NCI-H146 treated with DMSO at 0.1 percent for 48 hours (cell line): Measurements from ENCODE around the gene NUCKS1.

ENCODE experiments used
- DNase-seq: peaks from one replicate; lab custom pipeline; 2025; ENCODE audit not compliant: unreplicated experiment; lab: John Stamatoyannopoulos, UW

NUCKS1 gene, protein sequence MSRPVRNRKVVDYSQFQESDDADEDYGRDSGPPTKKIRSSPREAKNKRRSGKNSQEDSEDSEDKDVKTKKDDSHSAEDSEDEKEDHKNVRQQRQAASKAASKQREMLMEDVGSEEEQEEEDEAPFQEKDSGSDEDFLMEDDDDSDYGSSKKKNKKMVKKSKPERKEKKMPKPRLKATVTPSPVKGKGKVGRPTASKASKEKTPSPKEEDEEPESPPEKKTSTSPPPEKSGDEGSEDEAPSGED

DNA sequence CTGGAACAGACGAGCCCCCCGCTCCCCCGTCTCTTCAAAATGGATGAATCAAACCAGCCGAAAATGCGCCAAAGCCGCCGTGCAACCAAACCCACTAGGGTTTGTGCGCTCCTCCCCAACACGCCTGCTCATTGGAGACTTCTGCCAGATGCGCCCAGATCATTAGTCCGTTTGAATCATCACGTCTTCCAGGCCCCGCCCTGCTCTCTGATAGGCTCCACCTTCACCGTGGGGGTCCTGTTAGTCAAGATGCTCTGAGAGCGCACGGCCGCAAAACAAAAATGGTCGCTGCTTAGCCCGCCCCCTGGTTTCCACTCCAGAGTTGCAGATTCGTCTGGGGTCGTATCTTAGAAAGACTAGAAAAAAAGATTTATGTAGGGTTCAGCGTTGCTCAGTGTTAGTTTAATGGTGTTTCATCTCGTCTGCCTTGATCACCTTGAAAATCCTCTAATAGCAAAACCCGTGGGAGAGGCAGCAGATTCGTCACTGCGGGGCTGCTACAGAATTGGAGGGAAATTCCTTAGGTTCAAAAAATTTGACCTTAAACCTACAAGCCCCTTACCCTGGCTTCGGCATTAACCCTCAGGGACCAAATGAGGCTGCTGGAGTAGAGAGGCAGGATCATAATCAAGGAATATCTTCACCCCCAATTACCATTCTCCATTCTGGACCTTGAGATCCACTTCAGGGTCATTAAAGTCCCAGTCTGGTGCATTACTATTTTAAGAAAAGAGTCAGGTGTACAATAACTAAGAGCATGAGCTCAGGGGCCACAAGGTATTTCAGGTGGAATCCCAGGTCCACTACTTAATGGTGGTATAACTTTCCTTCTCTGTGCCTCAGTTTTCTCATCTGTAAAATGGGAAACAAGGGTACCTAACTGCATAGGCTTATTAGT lies at the start of gene NUCKS1:
TSS of gene NUCKS1 (minus strand) at position 45 of the 898 bp plus-strand sequence. CDS start 209 bp downstream, outside the sequence.
- DNase-seq: peak; percentile 97

DNA sequence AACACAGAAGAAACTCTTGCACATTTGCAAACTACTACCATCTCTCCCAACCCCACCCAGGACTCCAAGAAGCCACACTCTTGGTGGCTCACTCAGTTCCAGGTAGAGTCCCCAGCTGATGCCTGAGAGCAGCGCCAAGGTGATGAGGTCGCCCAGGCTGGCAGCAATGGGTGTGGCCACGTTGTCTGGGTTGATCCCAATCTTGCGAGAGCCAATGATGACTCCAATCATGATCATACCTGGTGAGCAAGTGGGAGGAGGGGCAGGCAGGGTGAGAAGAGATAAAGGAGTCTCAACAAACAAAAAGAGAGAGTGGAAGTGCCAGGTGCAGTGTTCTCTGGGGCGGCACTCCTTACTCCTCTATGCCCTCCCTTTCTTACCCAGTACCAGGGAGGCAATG lies 48.6 kb upstream of the NUCKS1 start:
- no peak for DNase-seq

DNA sequence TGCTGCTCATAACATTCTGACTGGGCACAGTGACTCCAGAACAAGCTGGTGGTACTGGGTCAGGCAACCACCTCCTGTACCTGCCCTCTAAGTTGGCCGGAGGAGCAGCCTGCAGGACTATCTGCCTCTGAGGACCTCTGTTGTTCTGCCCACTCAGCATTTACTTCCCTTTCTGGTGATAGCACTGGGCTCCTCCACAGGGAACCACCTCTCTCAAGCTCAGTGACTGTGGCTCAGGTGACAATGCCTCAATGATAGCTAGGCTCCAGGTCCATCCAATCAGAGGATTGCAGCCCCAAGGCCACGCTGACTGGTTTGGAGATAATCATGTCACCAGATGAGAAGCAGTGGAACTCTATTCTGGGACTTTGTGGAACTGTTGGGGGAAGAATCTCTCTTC lies 47.2 kb upstream of the NUCKS1 start:
- DNase-seq: no peak

DNA sequence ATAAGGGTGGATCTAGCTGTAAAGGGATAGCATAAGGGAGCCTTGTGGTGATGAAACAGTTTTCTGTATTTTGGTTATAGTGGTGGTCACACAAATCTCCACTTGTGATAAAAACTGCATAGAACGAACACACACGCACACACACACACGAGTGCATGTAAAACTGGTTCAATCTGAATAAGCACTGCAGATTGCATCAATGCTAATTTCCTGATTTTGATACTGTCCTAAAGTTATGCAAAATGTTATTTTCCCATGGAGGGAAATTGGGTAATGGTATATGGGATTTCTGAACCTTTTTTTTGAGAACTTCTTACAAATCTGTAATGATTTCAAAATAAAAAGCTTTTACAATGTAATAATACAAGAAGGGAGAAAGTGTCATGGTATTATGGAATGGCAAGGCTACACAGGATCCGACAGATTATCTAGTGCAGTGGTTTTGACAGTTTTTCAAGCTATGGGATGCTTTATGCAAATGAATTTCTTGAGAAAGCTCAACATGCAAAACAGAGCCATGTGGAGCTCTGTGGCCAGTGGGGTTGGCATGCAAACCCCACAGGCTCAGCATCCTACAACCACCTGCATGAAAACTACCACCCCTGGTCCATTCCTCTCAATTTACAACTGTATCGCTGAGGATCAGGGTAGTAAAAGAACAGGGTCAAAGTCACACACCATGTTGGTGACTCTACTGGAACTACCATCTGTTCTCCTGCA lies 44.2 kb upstream of the NUCKS1 start:
- DNase-seq: no peak

DNA sequence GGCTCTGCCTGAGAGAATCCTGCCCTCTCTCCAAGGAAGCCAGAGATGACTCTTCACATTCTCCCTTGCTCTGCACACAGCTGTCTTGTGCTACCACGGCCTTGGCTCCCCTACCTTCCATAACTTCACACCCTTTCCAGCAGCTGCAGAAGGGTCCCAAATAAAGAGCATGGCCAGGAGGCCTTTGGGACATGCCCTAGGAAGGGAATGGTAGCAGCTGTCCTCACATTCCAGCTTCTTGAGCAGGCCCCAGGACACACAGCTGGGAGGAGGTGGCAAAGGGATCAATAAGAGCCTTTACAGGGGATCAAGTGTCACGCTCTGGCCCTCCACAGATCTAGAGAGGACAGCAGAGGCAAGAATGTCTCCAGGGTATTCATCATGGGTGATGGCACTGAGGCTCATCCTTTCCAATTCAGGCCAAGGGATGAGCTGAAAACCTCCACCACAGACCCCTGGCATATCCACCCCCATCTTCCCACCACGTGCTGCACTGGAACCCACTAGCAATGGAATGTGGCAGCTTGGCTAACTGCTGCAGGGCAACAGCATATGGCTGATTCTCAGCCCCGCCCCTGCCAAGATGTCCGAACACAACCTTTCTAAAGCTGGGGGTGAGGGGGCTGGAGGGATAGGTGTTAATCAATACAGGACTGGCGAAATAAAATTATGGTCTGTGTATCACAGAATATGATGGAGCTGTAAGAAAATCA lies 43.1 kb upstream of the NUCKS1 start:
- DNase-seq: no peak

DNA sequence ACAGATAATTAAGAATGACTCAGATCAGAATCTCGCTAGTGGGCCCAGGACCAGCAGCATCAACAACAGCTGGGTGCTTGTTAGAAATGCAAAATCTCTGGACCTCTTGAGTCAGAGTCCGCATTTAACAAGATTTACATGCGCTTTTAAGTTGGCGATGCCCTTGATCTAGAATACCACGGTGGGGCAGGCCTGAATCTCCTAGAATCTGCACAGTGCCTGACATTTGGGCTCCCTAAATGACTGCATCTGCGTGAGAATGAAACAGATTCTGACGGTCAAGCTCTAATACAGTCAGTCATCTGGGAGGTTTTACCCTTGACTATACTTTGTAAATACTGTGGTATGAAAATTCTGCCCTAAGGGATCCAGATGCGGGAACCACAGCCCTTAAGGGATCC lies 42.5 kb upstream of the NUCKS1 start:
- DNase-seq: no peak

DNA sequence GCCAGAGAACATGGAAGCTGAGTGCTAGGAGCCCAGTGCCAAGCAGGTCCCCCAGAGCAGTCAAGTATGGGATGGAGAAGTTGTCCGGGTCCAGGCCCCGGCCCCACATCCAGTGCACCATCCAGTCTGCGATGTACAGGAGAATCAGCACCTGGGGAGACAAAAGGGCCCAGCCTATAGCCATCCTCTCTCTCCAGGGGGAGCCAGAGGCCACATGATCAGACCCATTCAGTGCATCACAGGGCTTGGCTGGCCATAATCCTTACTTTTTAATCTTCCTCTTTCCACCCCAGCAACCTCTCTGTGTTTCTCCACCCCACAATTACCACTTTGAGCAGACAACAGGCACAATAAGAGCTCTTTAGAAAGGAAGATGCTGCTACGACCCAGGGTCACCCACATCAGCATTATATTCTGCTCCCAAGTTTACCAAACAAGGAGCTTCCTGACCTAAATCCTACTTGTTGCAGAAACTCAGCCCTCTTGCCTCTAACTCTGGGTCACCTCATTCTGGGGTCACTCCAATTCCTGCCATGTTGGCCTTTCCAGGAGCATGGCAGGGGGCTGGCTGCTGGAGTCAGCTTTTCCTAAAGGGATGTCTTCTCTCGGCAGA lies 41.7 kb upstream of the NUCKS1 start:
- no peak for DNase-seq

DNA sequence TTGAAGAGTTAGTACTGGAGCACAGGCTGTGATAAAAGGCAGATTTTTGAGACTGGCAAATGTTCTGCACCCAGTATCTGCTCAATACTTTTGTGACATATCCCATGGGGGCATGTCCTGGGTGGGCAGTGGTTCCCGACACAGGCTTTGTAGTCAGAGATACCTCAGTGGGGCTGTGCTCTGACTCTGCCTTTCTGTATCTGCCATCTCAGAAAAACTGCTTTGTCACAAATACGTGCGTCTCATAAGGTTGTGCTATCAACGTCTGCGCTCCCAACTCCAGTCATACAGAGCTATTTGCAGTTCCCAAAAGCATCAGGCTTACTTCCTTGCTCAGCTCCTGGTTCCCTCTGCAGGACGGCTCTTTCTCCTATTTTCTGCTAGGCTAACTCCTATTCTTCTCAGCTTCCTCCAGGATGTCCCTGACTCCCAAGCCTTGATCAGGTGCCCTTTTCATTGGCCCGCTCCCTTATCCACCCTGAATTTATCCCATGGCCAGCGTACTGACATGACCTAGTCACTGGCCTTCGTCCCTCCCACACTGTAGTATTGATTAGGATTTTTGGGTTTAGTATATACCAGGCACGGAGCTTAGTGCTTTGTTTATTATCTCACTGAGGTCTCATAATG lies 37.4 kb upstream of the NUCKS1 start:
- no peak for DNase-seq

DNA sequence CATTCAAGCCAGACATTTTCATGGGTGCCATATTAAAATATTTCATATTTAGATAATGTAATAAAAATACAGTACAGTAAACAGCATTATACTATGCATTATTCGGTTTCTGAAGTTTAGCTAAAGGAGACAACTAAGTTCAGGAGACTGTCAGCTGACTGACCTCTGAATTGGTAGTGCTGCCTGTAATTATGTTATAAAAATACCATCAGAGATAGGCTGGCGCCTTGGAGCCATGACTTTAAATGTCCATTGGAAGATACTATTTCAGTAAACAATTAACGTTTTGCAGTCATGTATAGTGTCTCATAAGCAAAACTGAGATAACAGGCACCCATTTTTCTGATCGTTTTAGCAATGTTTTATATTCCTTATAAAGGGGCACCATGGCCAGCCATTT lies 36.6 kb upstream of the NUCKS1 start:
- no peak for DNase-seq

DNA sequence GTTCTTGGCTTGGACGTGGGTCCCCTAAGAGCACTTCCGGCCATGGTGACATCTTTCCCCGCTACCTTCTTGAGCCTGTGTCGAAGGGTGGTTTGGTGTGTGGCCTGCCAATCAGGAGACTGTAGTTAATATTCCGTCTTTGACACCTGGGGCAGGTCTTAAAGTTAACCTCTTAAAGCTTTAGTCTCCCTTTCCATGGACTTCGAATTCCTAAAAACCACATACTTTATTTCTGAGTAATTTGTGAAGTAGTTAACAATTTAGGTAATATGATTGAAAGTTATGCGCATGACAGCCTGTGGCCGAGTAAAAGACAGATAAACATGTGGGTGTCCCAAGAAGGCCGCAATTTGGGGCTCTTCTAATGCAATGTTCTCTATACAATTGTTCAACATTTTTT lies 35.5 kb upstream of the NUCKS1 start:
- no peak for DNase-seq

DNA sequence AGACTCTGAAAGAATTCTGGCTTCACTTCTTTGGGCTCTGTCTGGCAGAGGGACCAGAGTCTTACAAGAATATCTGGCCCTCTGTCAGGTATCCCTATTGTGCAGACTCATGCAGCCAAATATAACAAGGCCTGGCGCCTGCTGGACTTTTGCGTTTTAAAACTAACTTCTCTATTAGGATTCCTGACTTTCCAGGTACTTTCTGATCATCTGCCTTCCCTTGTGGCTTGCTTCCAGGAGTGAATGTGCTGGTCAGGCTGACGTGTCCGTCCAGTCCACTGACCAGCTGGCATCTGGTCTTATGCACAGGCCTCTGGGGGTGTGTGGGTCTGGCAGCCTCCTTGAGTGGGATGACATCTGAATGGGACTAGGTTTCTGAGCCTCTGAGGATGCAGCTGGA lies 33.9 kb upstream of the NUCKS1 start:
- no peak for DNase-seq

DNA sequence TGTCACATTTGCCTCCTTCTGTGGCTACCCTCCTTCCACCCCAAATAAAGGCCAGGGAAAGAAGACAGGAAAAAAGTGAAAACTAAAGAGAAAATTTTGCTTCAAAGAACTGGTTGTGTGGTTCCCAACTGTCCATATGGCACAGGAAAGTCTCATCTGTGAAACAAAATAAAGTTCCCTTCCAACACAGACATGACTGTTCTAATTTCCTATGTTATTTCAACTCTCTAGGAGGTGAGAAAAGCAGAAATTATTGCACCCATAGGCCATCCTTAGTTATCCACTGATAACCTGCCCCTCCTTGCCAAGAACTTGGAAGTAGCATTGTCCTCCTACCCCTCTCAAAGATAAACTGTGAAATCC lies 33.4 kb upstream of the NUCKS1 start:
- DNase-seq: no peak

DNA sequence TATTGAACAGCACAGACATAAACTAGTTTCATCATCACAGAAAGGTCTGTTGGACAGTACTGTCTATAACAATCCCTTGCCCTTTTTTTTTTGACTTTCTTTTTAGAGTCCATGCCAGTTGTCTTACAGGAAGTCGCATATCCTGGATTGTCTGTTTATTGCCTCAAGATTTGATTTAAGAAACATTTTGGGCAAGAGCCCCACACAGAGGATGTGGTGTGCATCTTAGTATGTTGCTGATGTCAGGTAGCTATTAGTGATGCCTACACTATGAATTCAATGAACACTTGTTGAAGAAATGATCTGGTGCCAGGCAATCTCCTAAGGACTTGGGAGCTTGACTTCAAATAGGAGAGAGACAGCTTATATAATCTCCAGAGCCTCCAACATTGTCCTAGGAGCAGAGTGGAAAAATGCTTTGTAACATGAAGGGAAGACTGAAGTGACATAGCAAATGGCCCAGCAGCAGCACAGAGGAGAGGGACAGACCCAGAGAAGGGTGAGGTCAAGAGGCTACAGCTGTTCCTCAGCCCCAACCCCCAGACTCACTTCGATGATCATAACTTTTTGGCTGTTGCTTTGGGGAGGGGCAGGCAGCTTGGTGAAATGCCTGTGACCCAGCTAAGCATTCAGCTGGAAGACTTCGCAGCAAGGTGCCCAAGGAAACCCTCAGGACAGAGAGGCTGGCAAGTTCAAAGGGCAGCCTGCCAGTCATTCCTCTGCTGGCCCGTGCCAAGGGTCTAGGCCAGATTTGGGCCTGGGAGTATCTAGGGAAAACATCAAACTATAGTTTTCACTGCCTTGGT lies 32.8 kb upstream of the NUCKS1 start:
- DNase-seq: no peak

DNA sequence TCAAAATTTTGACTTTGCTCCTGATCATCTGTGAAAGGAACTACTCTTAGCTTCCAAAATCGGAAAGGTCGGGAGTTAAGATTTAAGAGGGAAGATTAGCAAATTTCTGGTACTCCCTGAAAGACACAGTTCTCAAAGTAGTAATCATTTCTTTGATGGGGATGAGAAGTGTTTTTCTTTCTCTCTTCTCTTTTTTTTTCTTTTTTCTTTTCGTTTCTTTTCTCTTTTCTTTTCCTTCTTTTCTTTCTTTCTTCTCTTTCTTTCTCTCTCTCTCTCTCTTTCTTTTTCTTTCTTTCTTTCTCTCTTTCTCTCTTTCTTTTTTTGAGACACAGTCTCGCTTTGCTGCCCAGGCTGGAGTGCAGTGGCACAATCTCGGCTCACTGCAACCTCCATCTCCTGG lies 30.4 kb upstream of the NUCKS1 start:
- no peak for DNase-seq

DNA sequence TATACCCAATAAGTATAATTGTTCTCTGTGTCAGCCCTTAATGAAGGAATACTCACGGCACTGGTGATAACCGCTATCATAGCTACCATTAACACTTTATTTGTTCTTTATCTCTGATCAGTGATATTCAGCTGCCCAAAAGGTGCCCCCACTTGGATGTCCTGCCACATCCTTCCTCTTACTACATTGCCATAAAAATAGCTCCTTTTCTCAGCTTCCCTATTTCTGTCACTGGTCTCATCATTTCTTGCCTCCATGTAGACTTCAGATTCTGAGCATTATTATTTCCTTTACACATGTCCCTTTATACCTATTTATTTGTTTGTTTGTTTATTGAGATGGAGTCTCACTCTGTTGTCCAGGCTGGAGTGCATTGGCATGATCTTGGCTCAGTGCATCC lies 28.0 kb upstream of the NUCKS1 start:
- no peak for DNase-seq

DNA sequence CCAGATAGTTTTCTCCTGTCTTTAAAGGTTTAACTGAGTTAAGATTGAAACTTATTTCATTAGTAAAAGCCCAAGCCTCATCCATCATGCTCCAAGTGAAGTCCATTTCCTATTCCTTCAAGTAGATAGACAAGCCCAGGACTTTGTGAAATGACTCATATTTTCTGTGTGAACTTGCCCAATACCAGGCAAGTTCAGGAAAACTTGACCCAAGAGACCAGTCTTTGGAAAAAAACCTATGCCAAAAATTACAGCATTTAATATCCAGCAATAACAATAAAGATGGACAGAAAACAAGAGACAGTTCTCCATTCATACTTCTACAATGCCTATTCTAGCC lies 25.7 kb upstream of the NUCKS1 start:
- no peak for DNase-seq

DNA sequence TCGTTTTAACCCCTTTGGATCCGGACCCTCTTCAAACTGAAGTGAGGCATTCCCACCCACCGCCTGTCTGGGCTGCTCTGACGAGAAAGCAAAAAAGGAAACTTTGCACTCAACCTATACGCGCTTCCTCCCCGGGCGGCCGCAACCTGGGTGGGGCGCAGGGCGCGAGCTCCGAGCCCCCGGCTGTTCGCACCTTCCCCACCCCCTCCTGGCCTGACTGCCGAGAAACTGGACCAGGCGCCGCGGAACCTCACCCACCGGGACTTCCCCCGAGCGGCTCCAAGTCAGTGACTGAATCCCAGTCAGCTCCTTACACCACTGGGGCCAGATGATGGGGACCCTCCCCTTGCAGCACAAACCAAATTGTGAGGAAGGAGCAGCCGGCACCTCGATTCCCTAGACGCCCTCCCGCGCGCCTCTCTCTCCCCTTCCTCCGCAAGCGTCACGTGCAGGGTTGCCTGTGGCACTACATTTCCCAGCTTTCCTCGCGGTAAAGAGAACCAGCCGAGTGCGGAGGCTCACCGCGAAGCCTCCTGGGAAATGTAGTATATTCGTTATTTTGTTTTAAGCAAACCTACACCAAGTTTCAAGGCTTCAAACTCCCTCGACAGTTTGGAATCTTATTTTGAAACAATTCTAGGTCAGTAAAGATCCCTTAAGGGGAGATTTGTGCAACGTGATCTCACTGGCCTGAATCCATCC lies 25.2 kb upstream of the NUCKS1 start, which contains the start of gene RAB29:
TSS of gene RAB29 (minus strand) at position 468 of the 702 bp plus-strand sequence. CDS start 526 bp downstream, outside the sequence.
- DNase-seq: peak; percentile 58

DNA sequence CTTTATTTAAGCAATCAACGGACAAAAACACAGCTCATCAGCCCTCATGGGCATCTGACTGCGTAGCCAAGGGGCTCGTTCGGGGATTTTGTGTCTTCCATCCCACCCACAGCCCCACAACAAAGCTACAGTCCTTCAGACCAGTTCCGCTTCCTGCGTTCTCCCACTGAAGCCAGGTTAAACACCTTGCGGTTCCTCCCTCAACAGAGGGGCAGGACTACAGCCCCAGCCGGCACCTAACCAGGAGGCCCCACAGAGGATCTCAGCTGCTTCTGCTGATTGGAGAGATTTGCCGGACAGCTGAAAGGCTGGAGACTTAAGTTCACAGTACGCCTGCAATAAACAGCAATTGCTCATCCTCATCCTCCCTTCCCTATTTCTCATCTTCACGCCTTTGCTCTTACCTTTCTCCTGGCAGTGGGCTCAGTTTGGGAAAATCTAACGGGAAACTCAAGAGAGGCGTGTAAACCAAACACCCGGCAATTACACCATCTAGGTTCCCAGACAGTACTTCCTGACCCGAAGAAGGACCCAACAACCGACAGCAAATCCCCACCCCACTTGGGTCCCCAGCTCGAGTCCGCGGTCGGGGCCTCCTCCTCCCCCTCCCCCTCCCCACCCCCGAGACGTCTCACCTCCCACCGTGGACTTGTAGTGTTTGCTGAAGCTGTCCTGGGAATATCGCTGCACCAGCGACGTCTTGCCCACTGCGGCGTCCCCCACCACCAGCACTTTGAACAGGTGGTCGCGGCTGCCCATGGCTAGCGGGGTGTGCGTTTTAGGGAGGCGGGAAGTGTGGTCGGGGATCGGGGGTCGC lies 24.4 kb upstream of the NUCKS1 start:
- DNase-seq: no peak
